Prostate gland (tissue), 2 donors: ENCODE data around the gene STAMBP. TPM values are rescaled to one million over a fixed set of nuclear protein-coding genes. Genes with fewer than 3 reads are reported as not detected.

Experiments
- DNase-seq: peaks from one replicate; pipeline ENCODE4 v3.0.0-alpha.2; 2019; ENCODE audit warnings: low spot score
- H3K27ac ChIP-seq, 2 donors: fragments of 200-600 bp; sonication (generic); 2 replicates each; pipeline ENCODE4 v1.5.1; 2017 to 2019
- H3K27me3 ChIP-seq: fragments of 200-600 bp; sonication (generic); replicated peaks from 2 replicates; pipeline ENCODE4 v1.5.1; 2019; ENCODE audit not compliant: insufficient read depth
- H3K36me3 ChIP-seq, 2 donors: fragments of 200-600 bp; sonication (generic); 1 replicate in 1 of 2; 2 replicates in 1 of 2; pipeline versions ENCODE4 v1.5.1 to v1.8.1; 2017 to 2019
- H3K4me1 ChIP-seq: fragments of 200-600 bp; sonication (generic); replicated peaks from 2 replicates; pipeline ENCODE4 v1.5.1; 2019
- H3K4me3 ChIP-seq, 2 donors: fragments of 200-600 bp; sonication (generic); 2 replicates each; pipeline ENCODE4 v1.5.1; 2017 to 2019
- H3K9me3 ChIP-seq: fragments of 200-600 bp; sonication (generic); 2 replicates; pipeline ENCODE4 v1.5.1; 2017
- POLR2A ChIP-seq: fragments of 450-650 bp; IDR thresholded peaks from one replicate; pipeline ENCODE4 v1.6.1; 2016; ENCODE audit warnings: antibody characterized with exemption, mild to moderate bottlenecking
- POLR2AphosphoS5 ChIP-seq: sonication (generic); formaldehyde crosslinking; IDR thresholded peaks from one replicate; pipeline ENCODE4 v1.6.1; 2017; ENCODE audit warnings: antibody characterized with exemption
- WGBS: methylation state at CpG from one replicate; pipeline ENCODE4 v1.1.5; 2018; 5-methylcytosine and 5-hydroxymethylcytosine counted together
- intact Hi-C: fragments of 100-400 bp; cut with DNase I; formaldehyde crosslinking; loops from one replicate; pipeline ENCODE4 v1.14.2; 2022
- total RNA-seq, 2 donors: library from RNA; depleted of rRNA; stranded (reverse); fragments of >200 nt; gene quantifications; one replicate each; pipeline ENCODE4 v1.1.0, GENCODE V29; 2016
- TF ChIP-seq, protein P1 (sequence below), 4 experiments: fragments of 200-600 bp in 2 of 4; fragments of 450-650 bp in 2 of 4; sonication (generic) in 2 of 4; IDR thresholded peaks; 1 replicate in 3 of 4; 2 replicates in 1 of 4; pipeline ENCODE4 v1.5.1; 2016 to 2019; ENCODE audit warnings: antibody characterized with exemption in 4 of 4, mild to moderate bottlenecking in 2 of 4, moderate library complexity in 2 of 4

The STAMBP gene
- total RNA-seq, 2 donors from 2014 or later, result 45.9 to 56.6 TPM

DNA sequence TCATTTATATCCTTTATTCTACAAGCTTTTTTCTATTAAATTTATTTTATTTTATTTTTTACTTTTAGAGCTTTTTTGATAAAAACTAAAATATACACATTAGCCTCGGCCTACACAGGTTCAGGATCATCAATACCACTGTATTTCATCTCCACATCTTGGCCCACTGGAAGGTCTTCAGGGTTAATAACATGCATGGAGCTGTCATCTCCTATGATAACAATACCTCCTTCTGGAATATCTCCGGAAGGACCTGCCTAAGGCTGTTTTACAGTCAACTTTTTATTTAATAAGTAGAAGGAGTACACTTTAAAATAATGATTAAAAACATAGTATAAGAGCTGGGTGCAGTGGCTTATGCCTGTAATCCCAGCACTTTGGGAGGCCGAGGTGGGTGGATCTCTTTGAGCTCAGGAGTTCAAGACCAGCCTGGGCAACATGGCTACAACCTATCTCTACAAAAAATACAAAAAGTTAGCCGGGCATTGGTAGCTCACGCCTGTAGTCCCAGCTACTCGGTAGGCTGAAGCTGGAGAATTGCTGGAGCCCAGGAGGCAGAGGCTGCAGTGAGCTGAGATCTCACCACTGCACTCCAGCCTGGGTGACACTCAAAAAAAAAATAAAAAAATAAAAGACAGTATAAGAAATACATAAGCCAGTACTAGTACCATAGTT, 82.2 kb downstream of the STAMBP start:
- Histone ChIP-seq H3K4me1 (no peaks in the 10 kb centered on the region), H3K36me3 (no peaks in the 10 kb centered on the region), H3K27me3 (no peaks in the 10 kb centered on the region), H3K4me3 (no peak overlapping the region), H3K9me3 (no peaks in the 10 kb centered on the region), H3K27ac (no peak overlapping the region)
- 71% methylated on average over 6 of the region's 6 CpGs for WGBS
- intact Hi-C loops, result no loop called here
- DNase-seq, result no peak
- TF ChIP-seq POLR2A, result no peak
- TF ChIP-seq, protein P1, sequence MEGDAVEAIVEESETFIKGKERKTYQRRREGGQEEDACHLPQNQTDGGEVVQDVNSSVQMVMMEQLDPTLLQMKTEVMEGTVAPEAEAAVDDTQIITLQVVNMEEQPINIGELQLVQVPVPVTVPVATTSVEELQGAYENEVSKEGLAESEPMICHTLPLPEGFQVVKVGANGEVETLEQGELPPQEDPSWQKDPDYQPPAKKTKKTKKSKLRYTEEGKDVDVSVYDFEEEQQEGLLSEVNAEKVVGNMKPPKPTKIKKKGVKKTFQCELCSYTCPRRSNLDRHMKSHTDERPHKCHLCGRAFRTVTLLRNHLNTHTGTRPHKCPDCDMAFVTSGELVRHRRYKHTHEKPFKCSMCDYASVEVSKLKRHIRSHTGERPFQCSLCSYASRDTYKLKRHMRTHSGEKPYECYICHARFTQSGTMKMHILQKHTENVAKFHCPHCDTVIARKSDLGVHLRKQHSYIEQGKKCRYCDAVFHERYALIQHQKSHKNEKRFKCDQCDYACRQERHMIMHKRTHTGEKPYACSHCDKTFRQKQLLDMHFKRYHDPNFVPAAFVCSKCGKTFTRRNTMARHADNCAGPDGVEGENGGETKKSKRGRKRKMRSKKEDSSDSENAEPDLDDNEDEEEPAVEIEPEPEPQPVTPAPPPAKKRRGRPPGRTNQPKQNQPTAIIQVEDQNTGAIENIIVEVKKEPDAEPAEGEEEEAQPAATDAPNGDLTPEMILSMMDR (IDR thresholded peaks at IDR 0.05), result no peak
- no peak for TF ChIP-seq POLR2AphosphoS5

DNA sequence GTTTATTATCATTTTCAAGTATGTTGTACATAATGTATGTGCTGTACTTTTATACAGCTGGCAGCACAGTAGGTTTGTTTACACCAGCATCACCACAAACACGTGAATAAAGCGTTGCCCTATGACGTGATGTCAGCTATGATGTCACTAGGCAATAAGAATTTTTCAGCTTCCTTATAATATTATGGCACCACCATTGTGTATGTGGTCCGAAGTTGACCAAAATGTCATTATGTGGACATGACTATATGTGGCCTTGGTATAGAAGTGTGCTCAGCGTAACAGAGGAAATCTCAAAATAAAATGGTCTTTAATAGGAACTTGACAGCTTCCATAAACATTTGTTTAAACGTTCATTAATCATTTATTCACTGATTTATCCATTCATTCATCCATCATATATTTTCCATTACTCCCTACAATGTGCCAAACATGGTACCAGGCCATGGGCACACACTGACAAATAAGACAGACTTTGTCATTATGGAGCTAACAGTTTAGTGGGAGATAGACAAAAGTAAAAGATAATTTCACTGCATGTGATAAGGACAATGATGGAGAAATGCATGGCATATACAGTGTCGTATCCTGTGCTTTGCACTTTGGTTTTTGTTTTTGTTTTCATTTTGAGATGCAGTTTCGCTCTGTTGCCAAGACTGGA, 82.9 kb downstream of the STAMBP start:
- 74% methylated on average over 8 of the region's 8 CpGs for WGBS
- DNase-seq, result no peak
- TF ChIP-seq POLR2AphosphoS5 (peak; percentile 26), POLR2A (no peak)
- TF ChIP-seq, protein P1 (IDR thresholded peaks at IDR 0.05), result no peak
- Histone ChIP-seq H3K4me3 (no peak overlapping the region), H3K4me1 (no peaks in the 10 kb centered on the region), H3K27ac (no peak overlapping the region), H3K9me3 (no peaks in the 10 kb centered on the region), H3K36me3 (no peaks in the 10 kb centered on the region), H3K27me3 (no peaks in the 10 kb centered on the region)
- intact Hi-C loops, result no loop called here

- no peak overlapping the region for H3K4me3 ChIP-seq
- no peaks in the 10 kb centered on the region for H3K9me3 ChIP-seq
- no peak overlapping the region for H3K27ac ChIP-seq
- TF ChIP-seq POLR2A, result no peak
- TF ChIP-seq POLR2AphosphoS5, result no peak
- TF ChIP-seq, protein P1 (IDR thresholded peaks at IDR 0.05), result no peak
- H3K36me3 ChIP-seq, result no peaks in the 10 kb centered on the region
- no peaks in the 10 kb centered on the region for H3K27me3 ChIP-seq
- no peaks in the 10 kb centered on the region for H3K4me1 ChIP-seq
- no peak for DNase-seq
- WGBS, result 89% methylated on average over 8 of the region's 8 CpGs
- intact Hi-C loops, result no loop called here
These were observed 84.8 kb downstream of the STAMBP start for GRCh38 chr2:73913414-73914054.

GRCh38 chr2:73914667-73915066, 85.9 kb downstream of the STAMBP start:
- WGBS, result 87% methylated on average over 4 of the region's 4 CpGs
- DNase-seq, result no peak
- H3K27ac ChIP-seq, result no peak overlapping the region
- no peak overlapping the region for H3K4me3 ChIP-seq
- H3K9me3 ChIP-seq, result no peaks in the 10 kb centered on the region
- TF ChIP-seq, protein P1 (IDR thresholded peaks at IDR 0.05), result no peak
- TF ChIP-seq POLR2A (no peak), POLR2AphosphoS5 (no peak)
- H3K27me3 ChIP-seq, result no peaks in the 10 kb centered on the region
- intact Hi-C loops, result no loop called here
- H3K4me1 ChIP-seq, result no peaks in the 10 kb centered on the region
- no peaks in the 10 kb centered on the region for H3K36me3 ChIP-seq
